ENCODE results near the gene TEDDM1. TPM values are rescaled to one million over a fixed set of nuclear protein-coding genes. Genes with fewer than 3 reads are reported as not detected.

The TEDDM1 gene
- total and polyA plus RNA-seq, 4 donors: 0.08 TPM; not detected in 3

GRCh38 chr1:182359645-182360044, 40.8 kb downstream of the TEDDM1 start:
- Histone ChIP-seq H3K9me3 (ENCODE audit: control insufficient read depth in 4 of 4, low read length in 3 of 4) (no peaks in the 10 kb centered on the region), H3K36me3 (ENCODE audit: control insufficient read depth in 4 of 4, insufficient read depth in 3 of 4, low read depth in 1 of 4, low read length in 3 of 4) (no peaks in the 10 kb centered on the region), H3K27me3 (ENCODE audit: control insufficient read depth in 4 of 4, insufficient read depth in 4 of 4, low read length in 3 of 4) (no peaks in the 10 kb centered on the region), H3K27ac (ENCODE audit: low read depth in 1 of 2, low read length in 2 of 2) (no peak overlapping the region), H3K4me1 (ENCODE audit: control insufficient read depth in 4 of 4, insufficient read depth in 4 of 4, low read length in 3 of 4) (no peaks in the 10 kb centered on the region), H3K4me3 (ENCODE audit: low read depth in 1 of 3, low read length in 3 of 3) (no peak overlapping the region), H3K9ac (ENCODE audit: low read depth in 1 of 2, low read length in 2 of 2) (no peak overlapping the region)
- TF ChIP-seq ZBTB33 (IDR thresholded peaks at IDR 0.05): no peak
- TF ChIP-seq, protein P1, sequence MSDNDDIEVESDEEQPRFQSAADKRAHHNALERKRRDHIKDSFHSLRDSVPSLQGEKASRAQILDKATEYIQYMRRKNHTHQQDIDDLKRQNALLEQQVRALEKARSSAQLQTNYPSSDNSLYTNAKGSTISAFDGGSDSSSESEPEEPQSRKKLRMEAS (IDR thresholded peaks at IDR 0.05): no peak
- TF ChIP-seq SP1 (IDR thresholded peaks at IDR 0.05): no peak
- TF ChIP-seq NR2F2 (IDR thresholded peaks at IDR 0.05): no peak
- no peak for TF ChIP-seq HNF4G (IDR thresholded peaks at IDR 0.05)
- TF ChIP-seq YY1 (IDR thresholded peaks at IDR 0.05): no peak
- no peak for TF ChIP-seq RXRA (IDR thresholded peaks at IDR 0.05)
- TF ChIP-seq FOXA2 (IDR thresholded peaks at IDR 0.05): no peak
- TF ChIP-seq HNF4A (conservative IDR thresholded peaks at IDR 0.05): no peak
- no peak for TF ChIP-seq GABPA (IDR thresholded peaks at IDR 0.05 in 1 of 2, conservative IDR thresholded peaks at IDR 0.05 in 1 of 2)
- TF ChIP-seq TAF1 (conservative IDR thresholded peaks at IDR 0.05): no peak
- TF ChIP-seq REST (IDR thresholded peaks at IDR 0.05): no peak
- TF ChIP-seq, protein P2, sequence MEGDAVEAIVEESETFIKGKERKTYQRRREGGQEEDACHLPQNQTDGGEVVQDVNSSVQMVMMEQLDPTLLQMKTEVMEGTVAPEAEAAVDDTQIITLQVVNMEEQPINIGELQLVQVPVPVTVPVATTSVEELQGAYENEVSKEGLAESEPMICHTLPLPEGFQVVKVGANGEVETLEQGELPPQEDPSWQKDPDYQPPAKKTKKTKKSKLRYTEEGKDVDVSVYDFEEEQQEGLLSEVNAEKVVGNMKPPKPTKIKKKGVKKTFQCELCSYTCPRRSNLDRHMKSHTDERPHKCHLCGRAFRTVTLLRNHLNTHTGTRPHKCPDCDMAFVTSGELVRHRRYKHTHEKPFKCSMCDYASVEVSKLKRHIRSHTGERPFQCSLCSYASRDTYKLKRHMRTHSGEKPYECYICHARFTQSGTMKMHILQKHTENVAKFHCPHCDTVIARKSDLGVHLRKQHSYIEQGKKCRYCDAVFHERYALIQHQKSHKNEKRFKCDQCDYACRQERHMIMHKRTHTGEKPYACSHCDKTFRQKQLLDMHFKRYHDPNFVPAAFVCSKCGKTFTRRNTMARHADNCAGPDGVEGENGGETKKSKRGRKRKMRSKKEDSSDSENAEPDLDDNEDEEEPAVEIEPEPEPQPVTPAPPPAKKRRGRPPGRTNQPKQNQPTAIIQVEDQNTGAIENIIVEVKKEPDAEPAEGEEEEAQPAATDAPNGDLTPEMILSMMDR (IDR thresholded peaks at IDR 0.05; ENCODE audit: low read depth, low read length, missing input control): no peak
- TF ChIP-seq EGR1 (IDR thresholded peaks at IDR 0.05; ENCODE audit: low read depth in 2 of 2): no peak
- no peak for TF ChIP-seq ATF3 (IDR thresholded peaks at IDR 0.05)
- TF ChIP-seq RAD21 (IDR thresholded peaks at IDR 0.05): no peak
- no peak for TF ChIP-seq FOXA1 (IDR thresholded peaks at IDR 0.05)
- no peak for TF ChIP-seq JUND (IDR thresholded peaks at IDR 0.05)
- WGBS: 63% methylated on average over 7 of the region's 7 CpGs
- DNase-seq (ENCODE audit: low spot score): no peak
